Measurements from ENCODE around the gene STRBP.

Gene STRBP

DNA sequence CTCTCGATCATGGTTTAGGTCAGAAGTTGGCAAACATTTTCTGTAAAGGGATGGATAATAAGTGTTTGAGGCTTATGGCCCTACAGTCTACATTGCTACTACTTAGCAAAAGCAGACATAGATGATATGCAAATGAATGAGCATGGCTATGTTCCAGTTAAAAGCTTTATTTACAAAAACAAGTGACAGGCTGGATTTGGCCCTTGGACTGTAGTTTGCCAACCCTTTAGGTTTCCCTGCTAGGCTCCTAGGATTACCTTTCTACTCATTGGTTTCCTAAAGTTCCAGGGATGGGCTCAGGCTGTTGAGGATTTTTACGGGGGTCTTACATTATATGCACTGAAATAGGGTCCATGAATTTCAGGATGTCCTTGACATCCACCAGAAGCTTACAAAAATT is 177.4 kb downstream of the STRBP start:
- no peak for DNase-seq

DNA sequence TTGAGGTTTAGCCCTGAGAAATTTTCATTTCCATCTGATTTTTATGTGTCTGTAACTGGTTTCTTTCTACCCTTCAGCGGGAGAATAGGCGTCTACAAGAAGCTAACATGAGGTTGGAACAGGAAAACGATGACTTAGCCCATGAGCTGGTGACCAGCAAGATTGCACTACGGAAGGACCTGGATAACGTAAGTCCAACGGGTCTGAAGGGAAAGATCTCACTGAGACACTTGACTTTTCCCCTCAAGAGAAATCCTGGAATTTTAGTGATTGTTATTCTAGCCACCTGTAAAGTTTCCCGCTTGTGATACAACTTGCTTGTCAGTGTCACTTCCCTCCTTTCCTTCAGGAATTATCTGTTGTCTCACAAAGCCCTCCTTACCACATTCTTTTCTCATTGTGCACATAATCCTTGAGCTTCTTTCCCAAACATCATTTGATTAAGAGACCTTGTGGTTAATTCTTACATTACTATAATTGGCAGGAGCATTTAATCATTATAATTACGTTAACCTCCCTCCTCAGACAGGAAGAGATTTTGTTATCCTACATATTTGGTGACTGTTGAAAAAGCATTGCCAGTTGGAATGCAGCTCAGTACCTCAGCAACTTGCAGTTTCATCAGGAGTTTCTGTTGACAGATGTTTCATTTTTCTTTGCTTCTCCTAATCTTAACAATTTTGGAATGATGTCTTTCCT is 178.0 kb downstream of the STRBP start:
- DNase-seq: no peak

DNA sequence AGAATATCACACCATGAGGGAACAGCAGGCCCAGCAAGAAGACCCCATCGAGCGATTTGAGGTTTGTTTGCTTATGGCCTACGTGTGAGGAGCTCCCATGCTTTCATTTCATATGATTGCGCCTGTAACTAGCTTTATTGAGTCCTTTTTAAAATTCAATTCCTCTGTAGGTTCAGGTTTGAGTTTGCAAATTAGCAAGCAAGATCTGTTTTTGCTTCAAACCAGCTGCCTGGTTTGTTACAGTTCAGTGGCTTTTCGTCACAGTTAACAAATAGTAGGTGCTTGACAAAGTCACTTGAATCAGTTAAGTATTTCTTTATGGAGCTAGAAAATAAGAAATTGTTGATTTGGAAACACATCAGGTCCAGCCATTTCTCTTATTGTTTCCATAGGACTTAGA is 178.6 kb downstream of the STRBP start:
- no peak for DNase-seq

DNA sequence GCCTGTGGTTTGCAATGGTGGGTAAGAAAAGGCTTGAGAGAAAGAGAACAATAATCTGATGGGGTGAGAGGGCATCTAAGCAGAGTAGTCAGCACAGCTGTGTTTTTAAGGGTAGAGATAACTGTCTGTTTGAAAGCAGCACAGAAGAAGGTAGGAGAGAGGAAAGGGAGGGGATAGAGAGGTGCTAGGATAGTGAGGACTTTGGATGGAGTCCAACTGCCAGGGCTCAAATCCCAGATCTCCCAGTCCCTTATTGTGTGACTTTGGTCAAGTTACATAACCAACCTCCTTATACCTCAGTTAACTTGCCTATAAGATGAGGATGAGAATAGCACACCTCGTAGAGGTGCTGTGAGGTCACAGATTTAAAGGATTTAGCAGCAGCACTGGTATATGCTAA is 179.3 kb downstream of the STRBP start:
- DNase-seq: no peak

DNA sequence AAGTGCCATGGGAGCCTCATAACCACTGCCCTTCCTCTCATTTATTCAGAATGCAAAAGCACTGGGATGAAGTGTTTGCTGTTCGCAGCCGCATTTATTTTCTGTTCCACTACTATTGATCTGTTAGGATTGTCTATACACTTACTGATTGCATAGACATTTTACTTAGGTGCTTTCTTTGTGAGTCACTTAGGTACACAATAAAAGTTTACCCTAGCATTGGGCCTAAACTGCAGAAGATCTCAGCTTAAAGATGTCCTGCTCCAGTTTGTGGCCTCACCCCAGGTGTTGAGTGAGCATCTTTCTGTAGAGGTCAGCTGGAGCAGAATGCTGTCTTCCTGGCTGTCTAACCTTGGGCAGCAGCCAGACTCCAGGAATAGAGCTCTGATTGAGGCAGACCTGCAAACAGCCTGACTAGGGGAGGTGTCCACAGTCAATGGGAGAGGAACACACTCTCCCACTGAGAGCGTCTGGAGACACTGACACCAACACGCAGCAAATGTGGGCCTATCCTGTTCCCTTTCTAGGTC is 181.0 kb downstream of the STRBP start:
- no peak for DNase-seq

DNA sequence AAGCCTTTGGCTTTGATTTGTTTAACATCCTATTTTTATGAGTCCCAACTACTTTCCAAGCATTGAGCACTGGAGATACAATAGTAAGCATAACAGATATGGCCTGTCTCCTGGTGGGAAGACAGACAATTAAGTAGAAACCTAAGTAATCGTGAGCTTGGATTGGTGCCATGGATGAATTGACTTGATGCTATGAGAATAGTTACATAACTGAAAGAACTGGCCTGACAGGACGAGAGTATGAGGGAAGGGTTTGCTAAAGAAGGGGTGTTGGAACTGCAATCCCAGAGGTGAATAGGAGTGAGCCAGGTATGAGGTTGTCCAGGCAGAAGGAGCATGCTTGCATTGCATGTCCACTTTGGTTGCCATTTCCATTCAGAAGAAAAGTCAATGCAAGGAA is 182.5 kb downstream of the STRBP start:
- DNase-seq: no peak

DNA sequence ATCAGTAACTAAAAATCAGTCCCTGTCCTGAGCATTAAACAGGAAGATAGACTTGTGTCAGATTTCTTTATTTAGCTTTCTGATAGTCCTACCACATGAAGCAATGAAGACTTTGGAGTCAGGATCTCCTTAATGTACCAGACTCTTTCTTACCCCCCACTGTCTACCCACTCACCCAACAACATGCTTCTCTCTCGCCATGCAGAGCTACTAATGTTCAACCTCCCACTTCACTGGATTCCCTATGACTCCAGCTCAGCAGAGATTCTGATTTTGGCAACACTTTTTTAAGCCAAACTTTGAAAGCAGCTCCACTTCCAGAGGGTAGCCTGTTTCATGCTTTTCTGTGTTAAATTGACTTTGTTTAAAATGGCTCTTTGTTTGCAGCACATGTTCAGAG is 184.1 kb downstream of the STRBP start:
- DNase-seq: no peak

DNA sequence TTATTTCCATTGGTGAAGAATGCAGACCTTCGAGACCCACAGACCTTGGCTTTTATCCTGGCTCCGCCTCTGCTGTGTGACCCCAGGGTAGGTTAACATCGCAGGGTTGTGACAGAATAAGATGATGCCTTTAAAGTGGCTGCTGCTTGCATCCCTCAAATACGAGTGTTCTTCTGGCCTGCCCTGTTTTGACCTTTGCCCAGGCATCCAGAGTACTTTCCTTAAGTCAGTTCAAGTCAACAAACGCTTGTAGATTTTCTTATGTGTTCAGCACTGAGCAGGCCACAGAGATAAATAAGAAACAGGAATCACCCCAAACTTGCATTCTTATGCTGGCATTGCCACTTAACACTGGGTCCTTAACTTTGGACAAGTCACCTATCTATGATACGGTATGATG is 184.7 kb downstream of the STRBP start:
- no peak for DNase-seq

DNA sequence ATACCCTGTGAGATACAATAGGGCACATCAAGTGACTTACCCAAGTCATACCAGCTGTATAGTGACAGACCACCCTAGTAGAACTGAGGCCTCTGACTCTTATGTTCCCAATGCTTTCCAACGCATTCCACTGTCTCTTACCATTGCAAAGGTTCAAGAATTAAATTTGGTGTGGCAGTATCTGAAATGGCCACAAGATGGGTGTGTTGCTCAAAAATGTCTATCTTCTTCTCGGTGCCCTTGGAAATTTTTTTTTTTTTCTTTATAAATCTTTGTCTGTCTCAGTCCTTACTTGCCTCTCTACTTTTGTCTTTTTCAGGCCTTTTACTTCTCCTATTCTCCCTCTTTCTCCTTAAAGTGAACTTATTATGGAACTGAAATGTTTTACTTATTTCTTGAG is 186.6 kb downstream of the STRBP start:
- DNase-seq: peak; percentile 16

DNA sequence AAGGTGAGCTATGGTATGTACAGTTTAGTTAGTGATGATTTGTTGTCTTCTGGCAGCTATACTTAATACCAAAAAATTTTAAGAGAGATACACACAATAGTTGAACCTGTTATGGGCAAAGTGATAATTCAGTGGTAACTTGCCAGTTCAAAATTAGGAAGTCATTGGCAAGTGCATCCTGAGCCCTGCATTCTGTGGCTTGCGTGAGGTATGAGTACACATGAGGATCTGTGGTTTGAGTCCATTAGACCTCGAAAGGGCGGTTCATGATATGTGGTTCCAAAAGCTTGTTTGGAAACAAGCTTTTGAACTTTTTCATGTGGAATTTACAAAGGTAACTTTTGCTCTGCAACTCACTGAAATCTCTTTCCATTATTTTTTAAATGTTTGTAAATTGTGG is 187.9 kb downstream of the STRBP start:
- no peak for DNase-seq

DNA sequence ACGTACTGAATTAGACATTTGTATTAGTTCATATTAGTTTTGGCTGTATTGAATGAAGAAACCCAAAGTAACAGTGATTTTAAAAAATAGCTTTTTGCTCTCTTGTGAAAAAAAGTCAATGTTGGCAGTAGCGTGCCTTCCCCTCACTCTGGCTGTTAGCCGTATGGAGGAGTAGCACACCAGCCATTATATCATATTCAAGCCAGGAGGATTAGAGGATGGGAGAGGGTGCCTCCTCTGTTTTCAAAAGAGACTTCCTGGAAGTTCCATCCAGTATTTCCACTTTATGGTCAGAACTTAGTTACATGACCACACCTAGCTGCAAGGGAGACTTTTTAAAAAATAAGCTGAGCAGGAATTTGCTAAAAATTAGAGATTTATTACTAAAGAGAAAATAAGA is 193.8 kb downstream of the STRBP start:
- no peak for DNase-seq

DNA sequence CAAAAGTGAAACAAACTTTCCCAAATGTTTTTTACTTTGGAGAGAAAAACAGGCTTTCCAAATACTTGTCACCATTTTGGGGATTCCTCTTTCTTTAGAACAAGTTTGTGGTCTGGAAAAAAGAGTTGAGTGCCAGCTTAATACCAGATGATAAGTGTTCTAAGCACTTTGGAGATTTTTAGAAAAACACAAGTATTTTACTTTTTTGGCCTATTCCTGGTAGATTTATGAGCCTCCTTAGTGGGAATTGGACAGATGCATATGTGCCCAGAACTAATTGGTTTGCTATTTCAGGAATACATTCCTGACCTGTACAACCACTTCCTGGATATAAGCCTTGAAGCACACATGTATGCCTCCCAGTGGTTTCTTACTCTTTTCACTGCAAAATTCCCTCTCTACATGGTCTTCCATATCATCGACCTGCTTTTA is 194.4 kb downstream of the STRBP start:
- no peak for DNase-seq

DNA sequence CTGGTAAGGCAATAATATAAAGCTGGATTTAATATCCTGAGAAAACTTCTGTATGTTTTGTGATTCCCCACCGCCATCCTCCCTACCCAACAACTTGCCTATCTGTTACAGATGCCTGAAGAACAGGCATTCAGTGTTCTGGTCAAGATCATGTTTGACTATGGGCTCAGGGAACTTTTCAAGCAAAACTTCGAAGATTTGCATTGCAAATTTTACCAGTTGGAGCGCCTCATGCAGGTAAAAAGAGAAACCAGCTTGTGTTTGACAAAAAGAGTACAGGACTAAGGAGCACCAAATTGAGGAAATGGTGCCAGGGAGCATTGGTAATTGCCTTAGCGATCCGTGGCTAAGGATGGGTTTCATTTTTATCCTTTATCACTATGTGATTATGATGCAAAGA is 194.9 kb downstream of the STRBP start:
- DNase-seq: no peak

DNA sequence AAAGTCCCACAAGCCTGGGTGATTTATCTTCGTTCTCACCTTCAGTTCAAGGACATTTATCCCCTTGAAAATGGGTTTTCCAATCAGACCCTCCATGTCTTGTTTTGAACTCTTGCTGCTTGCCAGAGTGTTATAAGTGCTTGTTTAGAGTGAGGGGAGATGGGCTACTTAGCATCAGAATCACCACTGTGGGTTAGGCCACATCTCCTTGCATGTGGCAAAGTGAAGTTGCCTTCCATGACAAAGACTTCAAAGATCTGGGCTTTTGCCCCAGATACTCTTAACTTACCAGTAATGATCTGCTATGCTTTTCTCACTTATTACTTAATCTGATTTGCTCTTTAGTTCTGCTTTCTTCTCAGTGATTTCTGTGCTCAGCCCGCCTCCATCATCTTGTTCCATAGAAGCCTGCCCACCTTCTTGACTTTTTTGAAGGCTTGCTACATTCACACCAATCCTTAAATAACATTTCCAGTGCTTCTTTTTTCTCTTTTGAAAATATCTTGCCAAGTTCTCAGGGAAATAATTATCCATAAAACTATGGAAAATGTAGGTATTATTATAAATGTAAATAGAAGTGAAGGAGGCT is 195.9 kb downstream of the STRBP start:
- DNase-seq: no peak
